ENCODE data around the gene SNAP47. TPM values are rescaled to one million over a fixed set of nuclear protein-coding genes. Genes with fewer than 3 reads are reported as not detected.

SNAP47 gene
- polyA plus RNA-seq, 1 donor from 2014 or later = 56.0 TPM

GRCh38 chr1:227815468-227816409 lies 80.5 kb downstream of the SNAP47 start, which contains the start of gene PRSS38:
TSS of gene PRSS38 (plus strand) at chr1:227815675. CDS start at chr1:227815717, 42 bp downstream.
- Histone ChIP-seq H3K27ac (ENCODE audit: low read length) (no peak within 1 kb of the TSS), H4K20me1 (ENCODE audit: insufficient read depth) (no peaks in the 10 kb centered on the region), H3F3A (ENCODE audit: insufficient read depth, low read length, poor library complexity, severe bottlenecking) (no peaks in the 10 kb centered on the region), H3K27me3 (ENCODE audit: insufficient read depth, low read depth, low read length) (no peaks in the 10 kb centered on the region), H3K9me3 (ENCODE audit: low read length) (peaks cover 4% of the 10 kb centered on the region), H3K4me3 (ENCODE audit: low read length) (no peak within 1 kb of the TSS), H2AFZ (ENCODE audit: low read depth, low read length) (no peak within 1 kb of the TSS), H3K9me2 (ENCODE audit: insufficient read depth, low read length) (no peaks in the 10 kb centered on the region), H3K9ac (ENCODE audit: low read length) (no peak within 1 kb of the TSS), H3K79me2 (replicated peaks; ENCODE audit: insufficient read depth, low read length) (no peaks in the 10 kb centered on the region), H3K36me3 (ENCODE audit: insufficient read depth, low read length) (no peaks in the 10 kb centered on the region), H3K4me2 (ENCODE audit: low read length) (no peak within 1 kb of the TSS)
- TF ChIP-seq TAF1 (IDR thresholded peaks at IDR 0.05; ENCODE audit: low read depth) = no peak
- TF ChIP-seq POLR2AphosphoS5 (IDR thresholded peaks at IDR 0.05) = no peak
- no peak for TF ChIP-seq RAD21 (conservative IDR thresholded peaks at IDR 0.05)
- no peak for TF ChIP-seq SMC3 (conservative IDR thresholded peaks at IDR 0.05; ENCODE audit: poor library complexity)
- no peak for TF ChIP-seq EZH2 (IDR thresholded peaks at IDR 0.05; ENCODE audit: borderline replicate concordance, insufficient read depth, low read length, poor library complexity, severe bottlenecking)
- TF ChIP-seq, protein P1, sequence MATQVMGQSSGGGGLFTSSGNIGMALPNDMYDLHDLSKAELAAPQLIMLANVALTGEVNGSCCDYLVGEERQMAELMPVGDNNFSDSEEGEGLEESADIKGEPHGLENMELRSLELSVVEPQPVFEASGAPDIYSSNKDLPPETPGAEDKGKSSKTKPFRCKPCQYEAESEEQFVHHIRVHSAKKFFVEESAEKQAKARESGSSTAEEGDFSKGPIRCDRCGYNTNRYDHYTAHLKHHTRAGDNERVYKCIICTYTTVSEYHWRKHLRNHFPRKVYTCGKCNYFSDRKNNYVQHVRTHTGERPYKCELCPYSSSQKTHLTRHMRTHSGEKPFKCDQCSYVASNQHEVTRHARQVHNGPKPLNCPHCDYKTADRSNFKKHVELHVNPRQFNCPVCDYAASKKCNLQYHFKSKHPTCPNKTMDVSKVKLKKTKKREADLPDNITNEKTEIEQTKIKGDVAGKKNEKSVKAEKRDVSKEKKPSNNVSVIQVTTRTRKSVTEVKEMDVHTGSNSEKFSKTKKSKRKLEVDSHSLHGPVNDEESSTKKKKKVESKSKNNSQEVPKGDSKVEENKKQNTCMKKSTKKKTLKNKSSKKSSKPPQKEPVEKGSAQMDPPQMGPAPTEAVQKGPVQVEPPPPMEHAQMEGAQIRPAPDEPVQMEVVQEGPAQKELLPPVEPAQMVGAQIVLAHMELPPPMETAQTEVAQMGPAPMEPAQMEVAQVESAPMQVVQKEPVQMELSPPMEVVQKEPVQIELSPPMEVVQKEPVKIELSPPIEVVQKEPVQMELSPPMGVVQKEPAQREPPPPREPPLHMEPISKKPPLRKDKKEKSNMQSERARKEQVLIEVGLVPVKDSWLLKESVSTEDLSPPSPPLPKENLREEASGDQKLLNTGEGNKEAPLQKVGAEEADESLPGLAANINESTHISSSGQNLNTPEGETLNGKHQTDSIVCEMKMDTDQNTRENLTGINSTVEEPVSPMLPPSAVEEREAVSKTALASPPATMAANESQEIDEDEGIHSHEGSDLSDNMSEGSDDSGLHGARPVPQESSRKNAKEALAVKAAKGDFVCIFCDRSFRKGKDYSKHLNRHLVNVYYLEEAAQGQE (IDR thresholded peaks at IDR 0.05; ENCODE audit: borderline replicate concordance) = no peak
- no peak for TF ChIP-seq MXI1 (conservative IDR thresholded peaks at IDR 0.05; ENCODE audit: poor library complexity, severe bottlenecking)
- no peak for TF ChIP-seq EP300 (conservative IDR thresholded peaks at IDR 0.05; ENCODE audit: poor library complexity, severe bottlenecking)
- no peak for TF ChIP-seq CTCF (IDR thresholded peaks at IDR 0.05; ENCODE audit: poor library complexity, severe bottlenecking)

DNA sequence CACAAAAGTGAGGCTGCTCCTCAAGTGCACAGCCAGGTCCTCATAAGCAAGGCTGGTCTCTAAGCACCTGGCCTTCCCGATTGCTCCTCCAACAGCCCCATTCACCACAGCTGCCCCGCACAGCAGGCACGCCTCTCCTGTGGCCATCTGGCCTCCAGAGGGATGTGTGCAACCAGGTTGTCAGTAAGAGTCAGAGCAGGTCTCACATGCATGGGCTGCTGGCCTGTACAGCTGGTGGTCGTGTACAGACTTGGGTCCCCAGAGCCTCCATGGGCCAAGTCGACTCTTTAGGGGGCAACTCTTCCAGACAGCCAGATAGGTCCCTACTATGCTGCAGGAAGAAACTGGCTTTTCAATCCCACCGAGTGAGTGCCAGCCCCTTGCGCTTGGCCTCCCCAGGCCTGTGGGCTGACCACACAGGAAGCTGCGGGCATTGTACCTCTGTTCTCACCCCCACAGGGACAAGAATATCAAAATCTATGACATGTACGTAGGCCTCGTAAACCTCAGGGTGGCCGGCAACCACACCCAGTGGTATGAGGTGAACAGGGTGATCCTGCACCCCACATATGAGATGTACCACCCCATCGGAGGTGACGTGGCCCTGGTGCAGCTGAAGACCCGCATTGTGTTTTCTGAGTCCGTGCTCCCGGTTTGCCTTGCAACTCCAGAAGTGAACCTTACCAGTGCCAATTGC lies 81.7 kb downstream of the SNAP47 start:
- no peaks in the 10 kb centered on the region for H3K79me2 ChIP-seq (replicated peaks; ENCODE audit: insufficient read depth, low read length)
- no peak overlapping the region for H3K4me2 ChIP-seq (ENCODE audit: low read length)
- H2AFZ ChIP-seq (ENCODE audit: low read depth, low read length) = no peak overlapping the region
- TF ChIP-seq POLR2AphosphoS5 (IDR thresholded peaks at IDR 0.05) (no peak), MXI1 (conservative IDR thresholded peaks at IDR 0.05; ENCODE audit: poor library complexity, severe bottlenecking) (no peak), RAD21 (conservative IDR thresholded peaks at IDR 0.05) (no peak), CTCF (IDR thresholded peaks at IDR 0.05; ENCODE audit: poor library complexity, severe bottlenecking) (no peak), EP300 (conservative IDR thresholded peaks at IDR 0.05; ENCODE audit: poor library complexity, severe bottlenecking) (no peak), SMC3 (conservative IDR thresholded peaks at IDR 0.05; ENCODE audit: poor library complexity) (no peak), TAF1 (IDR thresholded peaks at IDR 0.05; ENCODE audit: low read depth) (no peak), EZH2 (IDR thresholded peaks at IDR 0.05; ENCODE audit: borderline replicate concordance, insufficient read depth, low read length, poor library complexity, severe bottlenecking) (no peak)
- TF ChIP-seq, protein P1 (IDR thresholded peaks at IDR 0.05; ENCODE audit: borderline replicate concordance) = no peak
- no peaks in the 10 kb centered on the region for H4K20me1 ChIP-seq (ENCODE audit: insufficient read depth)
- H3K9me2 ChIP-seq (ENCODE audit: insufficient read depth, low read length) = no peaks in the 10 kb centered on the region
- no peak overlapping the region for H3K4me3 ChIP-seq (ENCODE audit: low read length)
- no peak overlapping the region for H3K27ac ChIP-seq (ENCODE audit: low read length)
- no peak overlapping the region for H3K9ac ChIP-seq (ENCODE audit: low read length)
- H3K9me3 ChIP-seq (ENCODE audit: low read length) = peaks cover 4% of the 10 kb centered on the region
- no peaks in the 10 kb centered on the region for H3K36me3 ChIP-seq (ENCODE audit: insufficient read depth, low read length)
- H3K27me3 ChIP-seq (ENCODE audit: insufficient read depth, low read depth, low read length) = no peaks in the 10 kb centered on the region
- no peaks in the 10 kb centered on the region for H3F3A ChIP-seq (ENCODE audit: insufficient read depth, low read length, poor library complexity, severe bottlenecking)
